ENCODE measurements around the gene TUBA4A.

DNA sequence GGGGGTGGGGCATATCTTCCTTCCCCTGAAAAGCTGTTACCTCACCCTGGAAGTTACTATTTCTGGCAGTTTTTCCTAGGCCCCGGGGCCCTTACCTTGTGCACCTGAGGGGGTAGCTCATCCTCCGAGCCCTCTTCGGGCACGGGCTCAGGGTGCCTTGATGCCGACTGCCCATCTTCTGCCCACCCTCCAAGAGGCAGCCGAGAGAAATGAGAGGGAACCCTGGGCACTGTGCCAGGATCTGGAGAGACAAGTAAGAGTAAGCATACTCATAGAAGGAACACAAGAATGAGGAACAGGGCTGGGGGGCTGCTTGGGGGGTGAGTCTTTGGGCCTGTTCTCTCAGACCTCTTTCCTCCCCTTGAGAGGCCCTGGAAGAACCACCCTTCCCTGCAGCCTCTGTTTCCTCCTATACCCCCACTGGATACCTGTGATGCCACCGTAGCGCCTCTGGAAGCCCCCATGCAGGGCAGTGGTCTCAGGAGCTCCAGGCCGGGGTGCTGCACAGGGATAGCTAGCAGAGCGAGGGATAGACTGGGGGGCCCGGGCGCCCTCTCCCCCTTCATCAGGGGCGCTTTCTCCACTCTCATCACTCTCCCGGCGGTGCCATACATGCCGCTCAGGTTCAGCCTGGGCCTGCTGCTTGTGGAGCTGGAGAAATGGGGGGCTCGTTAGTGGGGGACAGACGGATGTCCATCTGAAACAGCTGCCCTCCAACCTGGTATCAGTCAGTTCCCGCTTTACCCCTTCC is 32.9 kb downstream of the TUBA4A start:
- TF ChIP-seq, protein P1, sequence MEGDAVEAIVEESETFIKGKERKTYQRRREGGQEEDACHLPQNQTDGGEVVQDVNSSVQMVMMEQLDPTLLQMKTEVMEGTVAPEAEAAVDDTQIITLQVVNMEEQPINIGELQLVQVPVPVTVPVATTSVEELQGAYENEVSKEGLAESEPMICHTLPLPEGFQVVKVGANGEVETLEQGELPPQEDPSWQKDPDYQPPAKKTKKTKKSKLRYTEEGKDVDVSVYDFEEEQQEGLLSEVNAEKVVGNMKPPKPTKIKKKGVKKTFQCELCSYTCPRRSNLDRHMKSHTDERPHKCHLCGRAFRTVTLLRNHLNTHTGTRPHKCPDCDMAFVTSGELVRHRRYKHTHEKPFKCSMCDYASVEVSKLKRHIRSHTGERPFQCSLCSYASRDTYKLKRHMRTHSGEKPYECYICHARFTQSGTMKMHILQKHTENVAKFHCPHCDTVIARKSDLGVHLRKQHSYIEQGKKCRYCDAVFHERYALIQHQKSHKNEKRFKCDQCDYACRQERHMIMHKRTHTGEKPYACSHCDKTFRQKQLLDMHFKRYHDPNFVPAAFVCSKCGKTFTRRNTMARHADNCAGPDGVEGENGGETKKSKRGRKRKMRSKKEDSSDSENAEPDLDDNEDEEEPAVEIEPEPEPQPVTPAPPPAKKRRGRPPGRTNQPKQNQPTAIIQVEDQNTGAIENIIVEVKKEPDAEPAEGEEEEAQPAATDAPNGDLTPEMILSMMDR (IDR thresholded peaks at IDR 0.05) = no peak
- TF ChIP-seq POLR2A (IDR thresholded peaks at IDR 0.05) = no peak
